ENCODE results near the gene ZKSCAN2. TPM values are rescaled to one million over a fixed set of nuclear protein-coding genes. Genes with fewer than 3 reads are reported as not detected.

ZKSCAN2 gene
- total and polyA plus RNA-seq, 9 of the 15 experiments (the other 6 are each of a cell fraction or from before 2014, with no cell fraction given): 1.3 to 9.5 (median 4.2) TPM

GRCh38 chr16:25213709-25214397 lies 43.8 kb downstream of the ZKSCAN2 start (continued):
- TF ChIP-seq, protein P1, sequence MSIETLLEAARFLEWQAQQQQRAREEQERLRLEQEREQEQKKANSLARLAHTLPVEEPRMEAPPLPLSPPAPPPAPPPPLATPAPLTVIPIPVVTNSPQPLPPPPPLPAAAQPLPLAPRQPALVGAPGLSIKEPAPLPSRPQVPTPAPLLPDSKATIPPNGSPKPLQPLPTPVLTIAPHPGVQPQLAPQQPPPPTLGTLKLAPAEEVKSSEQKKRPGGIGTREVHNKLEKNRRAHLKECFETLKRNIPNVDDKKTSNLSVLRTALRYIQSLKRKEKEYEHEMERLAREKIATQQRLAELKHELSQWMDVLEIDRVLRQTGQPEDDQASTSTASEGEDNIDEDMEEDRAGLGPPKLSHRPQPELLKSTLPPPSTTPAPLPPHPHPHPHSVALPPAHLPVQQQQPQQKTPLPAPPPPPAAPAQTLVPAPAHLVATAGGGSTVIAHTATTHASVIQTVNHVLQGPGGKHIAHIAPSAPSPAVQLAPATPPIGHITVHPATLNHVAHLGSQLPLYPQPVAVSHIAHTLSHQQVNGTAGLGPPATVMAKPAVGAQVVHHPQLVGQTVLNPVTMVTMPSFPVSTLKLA (conservative IDR thresholded peaks at IDR 0.05): 0 out of 4 replicates have a peak, but pooled peaks of 1 of the 2 experiments have one; percentile 19
- TF ChIP-seq EGR1 (conservative IDR thresholded peaks at IDR 0.05) (no peak), BACH1 (tag; IDR thresholded peaks at IDR 0.05) (no peak), SOX6 (IDR thresholded peaks at IDR 0.05) (peak; percentile 85), CBFA2T3 (IDR thresholded peaks at IDR 0.05) (peak; percentile 79), MED1 (CRISPR knock-in tag; IDR thresholded peaks at IDR 0.05; ENCODE audit: borderline replicate concordance) (no peak), ARID1B (IDR thresholded peaks at IDR 0.05) (peak; percentile 80), ZNF184 (CRISPR knock-in tag; IDR thresholded peaks at IDR 0.05) (no peak), JUNB (CRISPR knock-in tag; conservative IDR thresholded peaks at IDR 0.05) (no peak), LEF1 (IDR thresholded peaks at IDR 0.05) (0 out of 2 replicates have a peak, but pooled peaks have one; percentile 37), ARHGAP35 (IDR thresholded peaks at IDR 0.05; ENCODE audit: partially characterized antibody) (peak; percentile 65), DPF2 (IDR thresholded peaks at IDR 0.05) (peak; percentile 49; the same call in 1 of the 2 replicates), HLTF (IDR thresholded peaks at IDR 0.05) (no peak), JUND (IDR thresholded peaks at IDR 0.05; ENCODE audit: borderline replicate concordance, low read depth, low read length) (no peak), JUND (tag; IDR thresholded peaks at IDR 0.05; ENCODE audit: borderline replicate concordance, low read depth, low read length) (peak; percentile 46; the same call in 2 of the 3 replicates), FOXP1 (CRISPR knock-in tag; IDR thresholded peaks at IDR 0.05) (no peak), NFIC (IDR thresholded peaks at IDR 0.05) (peak; percentile 55), MEF2D (tag; conservative IDR thresholded peaks at IDR 0.05; ENCODE audit: low read depth) (peak; percentile 98), SP1 (CRISPR knock-in tag; IDR thresholded peaks at IDR 0.05) (no peak), ZEB2 (IDR thresholded peaks at IDR 0.05) (peak; percentile 57; the same call in 1 of the 2 replicates), TBP (optimal IDR thresholded peaks at IDR 0.05; ENCODE audit: low read depth, low read length) (no peak), SMARCA4 (IDR thresholded peaks at IDR 0.05) (peak; percentile 60; the same call in 1 of the 2 replicates), CCNT2 (IDR thresholded peaks at IDR 0.05; ENCODE audit: borderline replicate concordance, extremely low read depth, insufficient read length, low read depth, low read length) (peak; percentile 49), ZNF3 (CRISPR knock-in tag; IDR thresholded peaks at IDR 0.05) (no peak), RFX1 (IDR thresholded peaks at IDR 0.05) (no peak), KDM5B (IDR thresholded peaks at IDR 0.05; ENCODE audit: insufficient replicate concordance, low read depth, low read length) (no peak), NFRKB (IDR thresholded peaks at IDR 0.05; ENCODE audit: low read depth) (no peak), LARP7 (IDR thresholded peaks at IDR 0.05) (no peak)
- TF ChIP-seq, protein P2, sequence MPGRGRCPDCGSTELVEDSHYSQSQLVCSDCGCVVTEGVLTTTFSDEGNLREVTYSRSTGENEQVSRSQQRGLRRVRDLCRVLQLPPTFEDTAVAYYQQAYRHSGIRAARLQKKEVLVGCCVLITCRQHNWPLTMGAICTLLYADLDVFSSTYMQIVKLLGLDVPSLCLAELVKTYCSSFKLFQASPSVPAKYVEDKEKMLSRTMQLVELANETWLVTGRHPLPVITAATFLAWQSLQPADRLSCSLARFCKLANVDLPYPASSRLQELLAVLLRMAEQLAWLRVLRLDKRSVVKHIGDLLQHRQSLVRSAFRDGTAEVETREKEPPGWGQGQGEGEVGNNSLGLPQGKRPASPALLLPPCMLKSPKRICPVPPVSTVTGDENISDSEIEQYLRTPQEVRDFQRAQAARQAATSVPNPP (IDR thresholded peaks at IDR 0.05; ENCODE audit: borderline replicate concordance, insufficient read depth, insufficient read length): no peak
- TF ChIP-seq, protein P3, sequence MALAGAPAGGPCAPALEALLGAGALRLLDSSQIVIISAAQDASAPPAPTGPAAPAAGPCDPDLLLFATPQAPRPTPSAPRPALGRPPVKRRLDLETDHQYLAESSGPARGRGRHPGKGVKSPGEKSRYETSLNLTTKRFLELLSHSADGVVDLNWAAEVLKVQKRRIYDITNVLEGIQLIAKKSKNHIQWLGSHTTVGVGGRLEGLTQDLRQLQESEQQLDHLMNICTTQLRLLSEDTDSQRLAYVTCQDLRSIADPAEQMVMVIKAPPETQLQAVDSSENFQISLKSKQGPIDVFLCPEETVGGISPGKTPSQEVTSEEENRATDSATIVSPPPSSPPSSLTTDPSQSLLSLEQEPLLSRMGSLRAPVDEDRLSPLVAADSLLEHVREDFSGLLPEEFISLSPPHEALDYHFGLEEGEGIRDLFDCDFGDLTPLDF (CRISPR knock-in tag; IDR thresholded peaks at IDR 0.05): no peak
